Neural cell (in vitro differentiated cells): ENCODE results near the gene GRID1. TPM values are rescaled to one million over a fixed set of nuclear protein-coding genes. Genes with fewer than 3 reads are reported as not detected.

Experiments
- H2AFZ ChIP-seq: fragments of 200-600, 300-800 bp; sonication (generic), shearing (Covaris generic); 2 replicates; pipeline ENCODE4 v1.6.0; 2014; ENCODE audit warnings: low read depth, mild to moderate bottlenecking, antibody characterized with exemption, low read length, moderate library complexity
- H3F3A ChIP-seq: fragments of 200-600 bp; shearing (Covaris generic); 2 replicates; pipeline ENCODE4 v1.6.1; 2016; ENCODE audit warnings: mild to moderate bottlenecking, moderate library complexity, mixed read lengths, antibody characterized with exemption, low read length; ENCODE audit not compliant: insufficient read depth, poor library complexity, severe bottlenecking
- H3K27ac ChIP-seq: fragments of 200-600, 300-800 bp; sonication (generic), shearing (Covaris generic); 2 replicates; pipeline ENCODE4 v1.5.1; 2014; ENCODE audit warnings: mild to moderate bottlenecking, low read length, moderate library complexity
- H3K27me3 ChIP-seq: fragments of 300-800, 200-600 bp; sonication (generic), shearing (Covaris generic); 2 replicates; pipeline ENCODE4 v1.6.0; 2014; ENCODE audit warnings: mild to moderate bottlenecking, low read depth, low read length, moderate library complexity; ENCODE audit not compliant: insufficient read depth
- H3K36me3 ChIP-seq: fragments of 300-800, 200-600 bp; sonication (generic), shearing (Covaris generic); 2 replicates; pipeline ENCODE4 v1.5.1; 2014; ENCODE audit warnings: mild to moderate bottlenecking, antibody characterized with exemption, low read length, moderate library complexity; ENCODE audit not compliant: insufficient read depth
- H3K4me2 ChIP-seq: fragments of 300-800, 200-600 bp; sonication (generic), shearing (Covaris generic); 2 replicates; pipeline ENCODE4 v1.6.0; 2014; ENCODE audit warnings: mild to moderate bottlenecking, low read length
- H3K4me3 ChIP-seq: fragments of 300-800, 200-600 bp; sonication (generic), shearing (Covaris generic); 2 replicates; pipeline ENCODE4 v1.5.1; 2014; ENCODE audit warnings: mild to moderate bottlenecking, low read length, moderate library complexity
- H3K79me2 ChIP-seq: fragments of 200-600 bp; shearing (Covaris generic); replicated peaks from 2 replicates; pipeline ENCODE4 v1.6.0; 2014; ENCODE audit warnings: mild to moderate bottlenecking, low read length, moderate library complexity; ENCODE audit not compliant: insufficient read depth
- H3K9ac ChIP-seq: fragments of 300-800, 200-600 bp; sonication (generic), shearing (Covaris generic); 2 replicates; pipeline ENCODE4 v1.6.1; 2016; ENCODE audit warnings: mild to moderate bottlenecking, low read length, mixed read lengths
- H3K9me2 ChIP-seq: fragments of 200-600 bp; shearing (Covaris generic); 2 replicates; pipeline ENCODE4 v1.6.1; 2016; ENCODE audit warnings: mild to moderate bottlenecking, low read length, mixed read lengths; ENCODE audit not compliant: insufficient read depth
- H3K9me3 ChIP-seq: fragments of 200-600, 300-800 bp; sonication (generic), shearing (Covaris generic); 2 replicates; pipeline ENCODE4 v1.6.1; 2016; ENCODE audit warnings: mild to moderate bottlenecking, mixed run types, low read length, moderate library complexity, mixed read lengths
- H4K20me1 ChIP-seq: fragments of 200-600 bp; shearing (Covaris generic); 2 replicates; pipeline ENCODE4 v1.6.1; 2016; ENCODE audit warnings: mild to moderate bottlenecking, mixed run types; ENCODE audit not compliant: insufficient read depth
- EP300 ChIP-seq: fragments of 450-650 bp; conservative IDR thresholded peaks from 2 replicates; pipeline ENCODE4 v1.6.1; 2014; ENCODE audit warnings: antibody characterized with exemption, mild to moderate bottlenecking, moderate library complexity; ENCODE audit not compliant: poor library complexity, severe bottlenecking
- MXI1 ChIP-seq: fragments of 450-650 bp; conservative IDR thresholded peaks from 2 replicates; pipeline ENCODE4 v1.6.1; 2014; ENCODE audit warnings: antibody characterized with exemption, mild to moderate bottlenecking; ENCODE audit not compliant: poor library complexity, severe bottlenecking
- POLR2AphosphoS5 ChIP-seq: IDR thresholded peaks from 2 replicates; pipeline ENCODE4 v1.6.1; 2012
- RAD21 ChIP-seq: fragments of 450-650 bp; conservative IDR thresholded peaks from 2 replicates; pipeline ENCODE4 v1.6.1; 2014; ENCODE audit warnings: antibody characterized with exemption, mild to moderate bottlenecking, moderate library complexity
- TAF1 ChIP-seq: IDR thresholded peaks from 2 replicates; pipeline ENCODE4 v1.6.1; 2012; ENCODE audit warnings: low read depth
- polyA plus RNA-seq: library from polyadenylated mRNA; depleted of rRNA; stranded (reverse); fragments of >200 nt; gene quantifications from 2 replicates; pipeline ENCODE4 v1.2.3, GENCODE V29; 2014
- TF ChIP-seq, protein P1 (sequence below): IDR thresholded peaks from 2 replicates; pipeline ENCODE4 v1.6.1; 2012; ENCODE audit warnings: borderline replicate concordance
- TF ChIP-seq, protein P2 (sequence below): fragments of 450-650 bp; IDR thresholded peaks from 2 replicates; pipeline ENCODE4 v1.5.1; 2014; ENCODE audit warnings: antibody characterized with exemption, mild to moderate bottlenecking, moderate library complexity; ENCODE audit not compliant: poor library complexity, severe bottlenecking

GRID1 gene
- polyA plus RNA-seq, 1 donor from 2014 or later: 7.3 TPM

DNA sequence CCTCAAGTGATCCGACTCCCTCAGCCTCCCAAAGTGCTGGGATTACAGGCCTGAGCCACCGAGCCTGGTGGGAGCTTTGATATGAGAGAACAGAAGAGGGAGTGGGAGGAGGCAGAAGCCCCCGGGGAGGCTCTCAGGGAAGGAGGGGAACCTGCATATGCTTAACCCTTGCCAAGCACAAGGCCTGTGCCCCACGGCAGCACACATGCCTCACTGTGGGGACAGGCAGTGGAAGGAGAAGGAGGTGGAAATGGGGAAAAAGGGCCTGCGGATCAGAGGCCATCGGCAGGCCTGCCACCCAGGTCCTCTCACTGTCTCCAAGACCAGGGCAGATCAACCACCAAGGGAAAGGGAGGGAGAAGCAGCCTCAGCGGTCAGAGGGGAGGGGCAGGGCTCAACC lies 7.2 kb upstream of the GRID1 start:
- TF ChIP-seq TAF1 (no peak), RAD21 (no peak), MXI1 (no peak)
- TF ChIP-seq, protein P1, sequence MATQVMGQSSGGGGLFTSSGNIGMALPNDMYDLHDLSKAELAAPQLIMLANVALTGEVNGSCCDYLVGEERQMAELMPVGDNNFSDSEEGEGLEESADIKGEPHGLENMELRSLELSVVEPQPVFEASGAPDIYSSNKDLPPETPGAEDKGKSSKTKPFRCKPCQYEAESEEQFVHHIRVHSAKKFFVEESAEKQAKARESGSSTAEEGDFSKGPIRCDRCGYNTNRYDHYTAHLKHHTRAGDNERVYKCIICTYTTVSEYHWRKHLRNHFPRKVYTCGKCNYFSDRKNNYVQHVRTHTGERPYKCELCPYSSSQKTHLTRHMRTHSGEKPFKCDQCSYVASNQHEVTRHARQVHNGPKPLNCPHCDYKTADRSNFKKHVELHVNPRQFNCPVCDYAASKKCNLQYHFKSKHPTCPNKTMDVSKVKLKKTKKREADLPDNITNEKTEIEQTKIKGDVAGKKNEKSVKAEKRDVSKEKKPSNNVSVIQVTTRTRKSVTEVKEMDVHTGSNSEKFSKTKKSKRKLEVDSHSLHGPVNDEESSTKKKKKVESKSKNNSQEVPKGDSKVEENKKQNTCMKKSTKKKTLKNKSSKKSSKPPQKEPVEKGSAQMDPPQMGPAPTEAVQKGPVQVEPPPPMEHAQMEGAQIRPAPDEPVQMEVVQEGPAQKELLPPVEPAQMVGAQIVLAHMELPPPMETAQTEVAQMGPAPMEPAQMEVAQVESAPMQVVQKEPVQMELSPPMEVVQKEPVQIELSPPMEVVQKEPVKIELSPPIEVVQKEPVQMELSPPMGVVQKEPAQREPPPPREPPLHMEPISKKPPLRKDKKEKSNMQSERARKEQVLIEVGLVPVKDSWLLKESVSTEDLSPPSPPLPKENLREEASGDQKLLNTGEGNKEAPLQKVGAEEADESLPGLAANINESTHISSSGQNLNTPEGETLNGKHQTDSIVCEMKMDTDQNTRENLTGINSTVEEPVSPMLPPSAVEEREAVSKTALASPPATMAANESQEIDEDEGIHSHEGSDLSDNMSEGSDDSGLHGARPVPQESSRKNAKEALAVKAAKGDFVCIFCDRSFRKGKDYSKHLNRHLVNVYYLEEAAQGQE: no peak
- TF ChIP-seq, protein P2, sequence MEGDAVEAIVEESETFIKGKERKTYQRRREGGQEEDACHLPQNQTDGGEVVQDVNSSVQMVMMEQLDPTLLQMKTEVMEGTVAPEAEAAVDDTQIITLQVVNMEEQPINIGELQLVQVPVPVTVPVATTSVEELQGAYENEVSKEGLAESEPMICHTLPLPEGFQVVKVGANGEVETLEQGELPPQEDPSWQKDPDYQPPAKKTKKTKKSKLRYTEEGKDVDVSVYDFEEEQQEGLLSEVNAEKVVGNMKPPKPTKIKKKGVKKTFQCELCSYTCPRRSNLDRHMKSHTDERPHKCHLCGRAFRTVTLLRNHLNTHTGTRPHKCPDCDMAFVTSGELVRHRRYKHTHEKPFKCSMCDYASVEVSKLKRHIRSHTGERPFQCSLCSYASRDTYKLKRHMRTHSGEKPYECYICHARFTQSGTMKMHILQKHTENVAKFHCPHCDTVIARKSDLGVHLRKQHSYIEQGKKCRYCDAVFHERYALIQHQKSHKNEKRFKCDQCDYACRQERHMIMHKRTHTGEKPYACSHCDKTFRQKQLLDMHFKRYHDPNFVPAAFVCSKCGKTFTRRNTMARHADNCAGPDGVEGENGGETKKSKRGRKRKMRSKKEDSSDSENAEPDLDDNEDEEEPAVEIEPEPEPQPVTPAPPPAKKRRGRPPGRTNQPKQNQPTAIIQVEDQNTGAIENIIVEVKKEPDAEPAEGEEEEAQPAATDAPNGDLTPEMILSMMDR: no peak
- Histone ChIP-seq H3K27me3 (peaks cover 11% of the 10 kb centered on the region), H3K9me3 (no peaks in the 10 kb centered on the region), H3K36me3 (no peaks in the 10 kb centered on the region), H3K9ac (no peak overlapping the region), H3K79me2 (no peaks in the 10 kb centered on the region), H3K4me2 (no peak overlapping the region), H3K9me2 (no peaks in the 10 kb centered on the region), H4K20me1 (no peaks in the 10 kb centered on the region), H3K4me3 (no peak overlapping the region), H3K27ac (no peak overlapping the region), H2AFZ (no peak overlapping the region), H3F3A (no peaks in the 10 kb centered on the region)

DNA sequence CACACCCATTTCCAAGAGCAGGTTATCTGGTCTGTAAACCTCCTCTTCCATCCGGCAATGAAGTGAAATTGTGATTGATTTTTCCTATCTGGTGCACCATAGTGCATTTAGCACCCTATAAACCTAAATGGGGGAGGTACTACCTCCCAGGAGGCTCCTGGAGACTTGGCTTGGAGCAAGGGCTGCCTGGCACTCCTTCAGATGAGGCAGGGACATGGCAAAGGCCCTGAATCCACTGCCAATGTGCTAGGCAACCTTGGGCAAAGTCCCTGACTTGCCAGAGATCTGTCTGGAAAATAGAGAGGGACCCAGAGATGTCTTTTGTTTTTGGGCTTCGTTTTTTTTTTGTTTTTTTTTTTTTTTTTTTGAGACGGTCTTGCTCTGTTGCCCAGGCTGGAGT lies 6.7 kb upstream of the GRID1 start:
- H3K27me3 ChIP-seq: peaks cover 17% of the 10 kb centered on the region
- H3K9ac ChIP-seq: no peak overlapping the region
- H3K79me2 ChIP-seq: no peaks in the 10 kb centered on the region
- no peak overlapping the region for H3K4me3 ChIP-seq
- H3K27ac ChIP-seq: no peak overlapping the region
- no peaks in the 10 kb centered on the region for H4K20me1 ChIP-seq
- TF ChIP-seq, protein P2: no peak
- TF ChIP-seq TAF1 (no peak), EP300 (no peak), POLR2AphosphoS5 (no peak)
- TF ChIP-seq, protein P1: no peak
- no peaks in the 10 kb centered on the region for H3F3A ChIP-seq
- no peak overlapping the region for H3K4me2 ChIP-seq
- H3K9me3 ChIP-seq: no peaks in the 10 kb centered on the region
- H3K36me3 ChIP-seq: no peaks in the 10 kb centered on the region
- no peaks in the 10 kb centered on the region for H3K9me2 ChIP-seq
- H2AFZ ChIP-seq: no peak overlapping the region
